Suppressor macrophage (primary cell): ENCODE data around the gene SEMA4A.

Experiments used
- DNase-seq, 4 experiments: peaks; one replicate each; pipeline ENCODE4 v3.0.0-alpha.2; 2020 to 2022

Gene SEMA4A

DNA sequence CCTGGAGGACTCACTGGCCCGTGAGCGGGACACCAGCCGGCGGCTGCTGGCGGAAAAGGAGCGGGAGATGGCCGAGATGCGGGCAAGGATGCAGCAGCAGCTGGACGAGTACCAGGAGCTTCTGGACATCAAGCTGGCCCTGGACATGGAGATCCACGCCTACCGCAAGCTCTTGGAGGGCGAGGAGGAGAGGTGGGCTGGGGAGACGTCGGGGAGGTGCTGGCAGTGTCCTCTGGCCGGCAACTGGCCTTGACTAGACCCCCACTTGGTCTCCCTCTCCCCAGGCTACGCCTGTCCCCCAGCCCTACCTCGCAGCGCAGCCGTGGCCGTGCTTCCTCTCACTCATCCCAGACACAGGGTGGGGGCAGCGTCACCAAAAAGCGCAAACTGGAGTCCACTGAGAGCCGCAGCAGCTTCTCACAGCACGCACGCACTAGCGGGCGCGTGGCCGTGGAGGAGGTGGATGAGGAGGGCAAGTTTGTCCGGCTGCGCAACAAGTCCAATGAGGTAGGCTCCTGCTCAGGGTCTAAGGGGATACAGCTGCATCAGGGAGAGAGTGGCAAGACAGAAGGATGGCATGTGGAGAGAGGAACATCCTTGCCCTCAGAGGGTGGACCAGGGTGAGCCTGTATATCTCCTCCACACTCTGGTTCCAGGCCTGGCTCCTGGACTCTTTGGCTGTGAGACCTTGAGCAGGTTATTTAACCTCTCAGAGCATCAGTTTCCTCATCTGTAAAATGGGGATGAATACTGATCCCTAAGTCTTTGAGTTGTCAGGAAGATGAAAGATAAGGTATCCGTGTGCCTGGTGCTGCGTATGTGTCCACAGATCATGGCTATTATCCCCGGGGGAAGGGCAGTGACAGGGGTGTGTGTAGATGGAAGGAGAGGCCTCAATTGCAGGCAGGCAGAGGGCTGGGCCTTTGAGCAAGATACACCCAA lies 17.2 kb upstream of the SEMA4A start:
- no peak for DNase-seq

DNA sequence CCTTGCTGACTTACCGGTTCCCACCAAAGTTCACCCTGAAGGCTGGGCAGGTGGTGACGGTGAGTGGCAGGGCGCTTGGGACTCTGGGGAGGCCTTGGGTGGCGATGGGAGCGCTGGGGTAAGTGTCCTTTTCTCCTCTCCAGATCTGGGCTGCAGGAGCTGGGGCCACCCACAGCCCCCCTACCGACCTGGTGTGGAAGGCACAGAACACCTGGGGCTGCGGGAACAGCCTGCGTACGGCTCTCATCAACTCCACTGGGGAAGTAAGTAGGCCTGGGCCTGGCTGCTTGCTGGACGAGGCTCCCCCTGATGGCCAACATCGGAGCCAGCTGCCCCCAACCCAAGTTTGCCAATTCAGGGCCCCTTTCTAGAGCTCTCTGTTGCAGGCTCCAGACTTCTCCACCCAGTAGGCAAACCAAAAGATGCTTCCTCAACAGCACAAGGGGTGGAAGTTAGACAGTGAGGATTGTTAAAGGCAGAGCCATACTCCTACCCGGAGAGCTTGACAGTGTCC lies 16.4 kb upstream of the SEMA4A start:
- DNase-seq: no peak

DNA sequence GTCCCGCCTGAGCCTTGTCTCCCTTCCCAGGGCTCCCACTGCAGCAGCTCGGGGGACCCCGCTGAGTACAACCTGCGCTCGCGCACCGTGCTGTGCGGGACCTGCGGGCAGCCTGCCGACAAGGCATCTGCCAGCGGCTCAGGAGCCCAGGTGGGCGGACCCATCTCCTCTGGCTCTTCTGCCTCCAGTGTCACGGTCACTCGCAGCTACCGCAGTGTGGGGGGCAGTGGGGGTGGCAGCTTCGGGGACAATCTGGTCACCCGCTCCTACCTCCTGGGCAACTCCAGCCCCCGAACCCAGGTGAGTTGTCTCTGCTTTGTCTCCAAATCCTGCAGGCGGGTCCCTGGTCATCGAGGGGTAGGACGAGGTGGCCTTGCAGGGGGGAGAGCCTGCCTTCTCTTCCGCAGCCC lies 14.9 kb upstream of the SEMA4A start:
- DNase-seq: no peak

DNA sequence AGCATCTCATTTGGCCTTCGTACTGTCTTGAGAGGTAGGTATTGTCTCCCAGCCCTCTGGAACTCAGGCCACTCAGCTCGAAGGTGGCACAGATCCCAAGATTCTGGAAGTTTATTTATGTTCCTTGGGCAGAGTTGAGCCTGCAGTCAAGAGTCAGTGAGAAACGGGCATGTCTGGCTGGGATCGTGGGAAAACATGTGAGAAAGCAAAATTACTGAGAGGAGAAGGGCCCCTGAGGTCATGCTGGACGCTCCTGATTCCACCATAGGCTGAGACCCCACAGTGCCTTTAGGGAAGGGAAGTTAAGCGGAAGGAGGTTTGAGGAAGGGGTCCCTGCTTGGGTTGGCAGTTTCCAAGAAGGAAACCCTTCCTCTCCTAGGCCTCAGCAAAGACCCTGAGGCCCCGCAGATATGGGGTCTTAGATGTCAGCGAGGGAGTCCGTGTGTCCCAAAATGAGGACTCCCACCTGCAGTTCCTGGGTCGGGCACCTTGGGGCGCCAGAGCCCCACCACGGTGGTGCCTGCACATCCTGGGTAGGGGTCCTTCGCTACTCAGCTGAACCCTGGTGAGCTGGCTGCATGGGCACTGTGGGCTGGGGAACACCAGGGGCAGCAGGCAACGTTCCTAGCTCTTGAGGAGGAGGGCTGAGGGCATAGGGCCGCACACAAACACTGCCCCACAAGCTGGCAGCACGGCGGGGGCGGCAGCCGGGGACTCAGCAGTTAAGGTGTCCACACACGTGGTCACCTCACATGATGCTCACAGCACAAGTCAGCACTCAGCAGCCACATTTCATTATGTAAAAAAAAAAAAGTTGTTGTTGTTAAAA lies 12.3 kb upstream of the SEMA4A start:
- DNase-seq: peak in 2 of 4 experiments; percentile 48 to 49

DNA sequence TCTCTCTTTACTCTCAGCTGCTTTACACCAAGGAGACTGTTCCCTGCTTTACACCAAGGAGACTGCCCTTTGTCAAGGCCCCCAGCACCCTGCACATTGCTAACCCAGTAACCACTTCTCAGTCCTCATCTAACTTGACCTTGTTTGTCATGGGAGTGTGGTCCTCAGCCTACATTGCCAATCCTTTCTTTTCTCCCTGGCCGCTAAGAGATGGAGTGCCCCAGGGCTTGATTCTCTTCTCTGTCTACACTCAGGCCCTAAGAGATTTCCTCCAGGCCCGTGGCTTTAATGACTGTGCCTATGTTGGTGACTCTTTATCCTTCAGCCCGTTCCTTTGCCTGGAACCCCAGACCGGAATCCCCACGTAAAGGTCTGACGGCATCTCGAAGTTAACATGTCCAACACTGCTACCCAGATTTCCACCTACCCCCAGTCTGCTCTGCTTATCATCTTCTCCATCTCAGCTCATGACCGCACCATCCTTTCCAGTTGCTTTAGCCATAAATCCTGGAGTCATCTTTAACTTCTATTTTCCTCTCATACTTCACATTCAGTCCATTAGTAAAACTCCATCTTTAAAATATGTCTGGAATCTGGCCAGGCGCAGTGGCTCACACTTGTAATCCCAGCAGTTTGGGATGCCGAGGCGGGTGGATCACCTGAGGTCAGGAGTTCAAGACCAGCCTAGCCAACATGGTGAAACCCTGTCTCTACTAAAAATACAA lies 9.5 kb upstream of the SEMA4A start:
- no peak for DNase-seq

DNA sequence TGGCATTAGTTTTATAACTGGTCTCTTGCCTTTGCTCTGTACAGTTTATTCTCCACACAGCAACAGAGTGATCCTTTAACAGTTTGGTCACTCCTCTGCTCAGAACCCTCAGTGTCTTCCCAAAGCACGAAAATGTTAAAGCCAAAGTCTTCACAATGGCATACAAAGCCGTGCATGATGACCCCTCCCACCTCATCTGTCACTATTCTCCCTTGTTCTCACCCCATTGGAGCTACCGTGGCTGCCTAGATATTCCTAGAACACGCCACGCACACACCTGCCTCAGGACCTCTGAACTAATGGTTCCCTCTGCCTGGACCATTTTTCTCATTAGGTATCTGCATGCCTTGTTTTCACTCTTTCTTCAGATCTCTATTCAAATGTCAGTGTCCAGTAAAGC lies 8.6 kb upstream of the SEMA4A start:
- no peak for DNase-seq

DNA sequence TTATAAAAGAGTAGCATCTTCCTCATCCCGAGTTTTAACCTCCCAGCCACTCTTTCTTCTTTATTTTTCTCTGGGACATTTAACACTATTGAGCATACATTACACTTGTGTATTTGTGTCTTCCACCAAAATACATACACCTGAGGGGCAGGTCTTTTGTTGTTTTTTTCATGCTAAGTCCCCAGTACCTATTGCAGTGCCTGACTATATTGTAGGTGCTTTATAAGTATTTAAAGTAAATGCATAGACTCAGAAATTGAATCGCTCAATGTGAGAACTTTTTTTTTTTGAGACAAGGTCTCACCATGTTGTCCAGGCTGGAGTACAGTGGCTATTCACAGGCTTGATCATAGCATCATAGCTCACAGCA lies 7.8 kb upstream of the SEMA4A start:
- DNase-seq: no peak

DNA sequence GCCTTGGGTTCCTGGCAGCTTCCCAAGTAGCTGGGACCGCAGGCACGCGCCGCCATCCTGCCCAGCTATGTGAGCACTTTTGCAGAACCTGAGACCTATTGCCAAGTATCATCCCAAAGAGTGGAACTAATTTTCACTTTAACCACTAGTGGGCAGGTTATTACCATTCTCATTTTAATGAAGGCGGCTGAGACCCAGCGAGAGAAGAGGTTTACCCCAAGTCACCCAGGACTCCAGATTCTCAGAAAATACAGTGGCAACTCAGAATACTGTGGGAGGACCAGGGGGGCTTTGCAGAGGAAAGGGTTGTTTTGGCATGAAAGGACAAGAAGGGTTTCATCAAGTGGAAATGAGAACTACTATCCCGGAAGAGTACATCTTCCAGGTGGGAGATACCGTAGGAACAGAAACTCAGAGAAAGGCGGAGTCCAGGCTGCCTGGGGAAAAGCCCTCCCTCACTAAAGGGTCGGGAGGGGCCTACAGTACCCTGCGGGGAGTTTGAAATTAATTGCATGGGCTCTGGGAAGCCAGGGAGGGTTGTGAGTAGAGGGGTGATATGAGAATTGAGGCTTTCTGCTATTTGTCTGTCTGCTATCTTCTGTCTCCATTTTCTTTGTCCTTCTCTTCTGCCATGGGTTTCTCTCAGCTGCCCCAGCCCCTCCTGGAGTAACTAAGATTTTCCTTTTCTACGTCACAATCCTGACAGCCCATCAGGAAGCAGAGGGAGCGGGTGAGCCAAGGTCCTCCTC lies 7.2 kb upstream of the SEMA4A start:
- DNase-seq: peak; percentile 88 to 94 (median 90)

DNA sequence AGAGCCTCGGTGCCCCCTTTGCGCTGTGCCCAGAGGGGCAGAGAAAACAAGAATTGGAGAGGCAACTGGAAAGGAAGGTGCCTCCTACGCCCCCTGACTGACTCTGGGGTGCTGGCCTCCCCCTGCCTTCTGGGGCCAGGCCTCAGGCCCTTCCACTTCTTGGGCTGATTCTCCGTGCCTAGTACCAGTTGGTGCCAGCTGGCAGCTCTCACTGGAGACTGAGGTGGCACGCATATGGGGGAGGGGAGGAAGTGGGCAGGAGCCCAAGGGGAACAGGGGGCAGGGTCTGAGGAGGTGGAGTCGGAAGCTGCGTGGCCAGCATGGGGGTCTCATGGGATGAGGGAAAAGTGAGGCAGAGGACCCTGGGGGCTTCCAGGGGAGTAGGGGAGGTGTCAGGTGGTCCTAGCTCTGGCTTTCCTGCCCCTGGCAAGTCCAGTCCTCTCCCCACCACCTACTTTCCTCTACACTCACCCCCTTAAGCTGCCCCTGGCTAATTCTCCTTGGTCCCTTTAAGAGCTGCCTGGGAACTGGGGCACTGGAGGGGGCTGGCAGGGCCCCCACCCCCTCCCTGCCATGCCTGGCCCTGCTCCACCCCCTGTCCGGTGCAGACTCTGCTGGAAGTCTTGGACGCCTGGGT lies 6.5 kb upstream of the SEMA4A start:
- DNase-seq: peak; percentile 59 to 71 (median 68)

DNA sequence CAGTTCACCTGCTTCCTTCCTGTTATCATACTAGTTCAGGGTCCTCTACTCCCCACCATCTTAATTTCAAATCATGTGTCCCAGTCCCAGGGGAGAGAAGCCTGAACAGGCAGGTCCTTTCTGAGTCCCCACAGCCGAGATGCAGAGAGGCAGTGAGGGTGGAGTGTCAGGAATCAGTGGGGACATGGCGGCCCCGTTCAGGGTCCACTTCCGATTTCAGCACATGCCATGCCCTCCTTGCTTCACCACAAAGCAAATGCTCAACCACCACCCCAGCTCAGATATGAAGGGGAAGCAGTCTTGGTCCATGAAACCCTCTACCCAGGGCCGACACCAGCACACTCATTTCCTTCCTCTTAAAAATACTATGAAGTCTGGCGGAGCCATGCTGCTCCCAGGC lies 5.2 kb upstream of the SEMA4A start:
- peak; percentile 79 to 88 (median 88) for DNase-seq

DNA sequence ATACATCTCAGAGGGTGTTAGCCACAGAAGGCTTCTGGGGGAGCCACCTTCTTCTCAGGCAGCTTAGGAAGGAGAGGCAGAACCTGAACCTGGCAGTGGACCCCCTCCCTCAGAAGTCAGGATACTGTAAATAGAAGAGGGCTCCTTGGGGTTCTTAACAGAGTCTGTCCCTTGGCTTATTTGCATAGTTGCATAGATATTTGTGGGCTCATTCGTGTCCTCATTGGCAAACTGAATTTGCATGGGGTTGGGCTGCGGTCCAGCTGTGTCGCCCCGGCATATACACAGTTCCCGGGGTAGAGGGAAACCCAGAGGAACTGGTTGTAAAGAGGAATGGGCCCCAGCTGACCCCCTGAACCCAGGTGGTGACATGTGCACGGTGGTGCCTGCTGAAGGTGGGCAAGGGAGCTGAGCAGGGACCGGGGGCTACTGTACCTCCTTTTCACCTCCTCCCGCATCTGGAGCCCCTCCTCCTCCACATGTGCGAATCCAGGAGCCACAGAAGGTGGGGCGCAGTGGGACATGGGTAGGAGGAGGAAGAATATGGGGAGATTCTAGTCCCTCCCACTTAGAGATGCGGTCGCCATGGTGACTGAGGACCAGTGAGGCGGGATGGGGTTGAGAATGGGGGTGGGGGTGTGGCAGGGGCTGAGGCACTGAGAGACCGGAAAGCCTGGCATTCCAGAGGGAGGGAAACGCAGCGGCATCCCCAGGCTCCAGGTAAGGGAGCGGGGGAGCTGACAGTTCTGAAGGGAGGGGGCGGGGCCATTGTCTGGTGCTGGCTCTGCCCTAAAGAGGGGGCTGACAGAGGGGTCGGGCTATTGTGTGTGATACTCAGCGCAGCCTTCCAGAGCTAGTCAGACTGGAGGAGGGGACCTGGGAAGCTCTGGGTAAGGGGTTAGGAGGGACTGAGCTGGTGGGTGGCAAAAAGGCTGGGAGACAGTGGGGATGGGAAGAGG lies 3.7 kb upstream of the SEMA4A start:
- no peak for DNase-seq

DNA sequence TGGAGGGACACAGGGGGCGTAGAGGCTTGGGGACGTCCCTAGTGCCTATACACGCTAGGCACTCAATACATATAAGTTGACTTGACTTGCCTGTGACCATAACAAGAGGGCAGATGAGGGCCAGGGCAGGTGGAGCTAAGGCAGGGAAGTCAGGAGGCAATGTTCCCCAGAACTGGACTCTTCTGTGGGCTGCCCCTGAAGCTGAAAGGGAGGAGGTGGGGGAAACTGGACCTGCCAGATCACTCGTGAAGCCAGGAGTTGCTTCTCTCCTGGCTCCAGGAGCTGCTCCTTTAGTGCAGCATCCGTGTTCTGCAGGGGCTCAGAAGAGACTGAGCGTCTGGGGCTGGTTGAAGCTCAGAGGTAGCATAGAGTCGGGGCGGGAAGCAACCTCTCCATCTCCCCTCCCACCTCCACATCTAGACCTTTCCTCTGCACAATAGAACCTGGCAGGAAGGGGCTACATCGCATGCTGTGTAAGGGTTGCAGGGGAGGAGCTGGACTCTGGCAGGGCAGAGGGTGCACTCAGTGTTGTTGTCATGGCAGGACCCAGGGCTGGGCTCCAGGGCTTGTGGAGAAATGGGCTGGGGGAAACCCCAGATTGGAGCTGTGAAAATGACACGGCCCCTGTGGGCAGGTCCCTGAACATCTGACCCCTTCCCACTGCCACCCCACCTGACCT lies 2.9 kb upstream of the SEMA4A start:
- DNase-seq: peak; percentile 60 to 87 (median 80)

DNA sequence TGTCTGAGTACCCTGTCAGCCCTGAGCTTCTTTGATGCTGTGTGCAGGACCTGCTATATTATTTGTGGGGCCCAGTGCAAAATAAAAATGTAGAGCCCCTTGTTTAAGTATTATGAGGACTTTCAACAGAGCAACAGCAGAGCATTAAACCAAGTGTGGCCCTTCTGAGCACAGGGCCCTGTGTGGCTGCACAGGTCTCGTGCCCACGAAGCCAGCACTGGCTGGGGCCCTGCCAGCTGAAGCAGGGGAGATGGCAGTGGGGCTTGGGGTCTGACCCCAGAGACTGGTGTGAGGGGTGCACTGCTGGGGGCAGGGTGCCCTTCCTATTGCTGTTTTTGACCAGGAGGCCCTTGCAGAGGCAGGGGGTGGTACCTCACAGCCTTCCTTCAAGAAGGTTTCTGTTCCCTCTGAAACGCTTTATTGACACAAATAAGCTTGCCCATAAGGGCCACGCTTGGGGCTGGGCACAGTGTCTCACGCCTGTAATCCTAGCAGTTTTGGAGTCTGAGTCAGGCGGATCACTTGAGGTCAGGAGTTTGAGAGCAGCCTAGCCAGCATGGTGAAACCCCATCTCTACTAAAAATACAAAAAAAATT lies 2.2 kb upstream of the SEMA4A start:
- peak; percentile 91 to 96 (median 92) for DNase-seq

DNA sequence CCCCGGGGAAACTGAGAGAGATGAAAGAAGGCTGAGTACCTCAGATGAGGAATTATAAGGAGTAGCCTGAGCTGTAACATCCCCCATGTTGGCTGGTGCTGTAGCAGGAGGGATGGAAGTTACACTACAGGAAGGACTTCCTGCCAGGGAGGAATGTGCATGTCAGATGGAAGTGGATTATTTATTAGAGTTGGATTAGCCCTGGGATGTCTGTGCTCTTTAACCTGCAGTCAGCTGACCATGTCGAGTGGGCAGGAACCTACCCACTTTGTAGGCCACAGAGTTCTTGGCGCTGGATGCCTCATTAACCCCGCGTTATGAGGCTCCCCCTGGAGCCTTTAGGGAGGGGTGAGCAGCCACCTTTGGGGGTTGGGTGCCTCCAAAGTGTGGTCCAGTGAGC lies 757 bp upstream of the SEMA4A start:
- DNase-seq: no peak

DNA sequence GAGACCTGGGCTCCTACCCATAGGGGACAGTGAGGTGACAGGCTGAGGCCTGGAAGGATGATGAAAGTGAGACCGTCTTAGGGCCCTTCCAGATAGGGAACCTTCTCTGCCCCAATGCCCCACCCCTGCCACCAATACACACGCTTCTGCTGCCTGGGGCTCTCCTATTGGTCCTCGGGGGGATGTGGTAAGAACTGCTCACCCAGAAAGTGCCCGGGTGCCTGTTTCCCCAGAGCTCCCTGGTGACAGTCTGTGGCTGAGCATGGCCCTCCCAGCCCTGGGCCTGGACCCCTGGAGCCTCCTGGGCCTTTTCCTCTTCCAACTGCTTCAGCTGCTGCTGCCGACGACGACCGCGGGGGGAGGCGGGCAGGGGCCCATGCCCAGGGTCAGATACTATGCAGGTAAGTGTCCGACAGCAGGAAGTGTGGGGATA lies 948 bp downstream of the SEMA4A start:
- DNase-seq: peak; percentile 92 to 95 (median 94)

DNA sequence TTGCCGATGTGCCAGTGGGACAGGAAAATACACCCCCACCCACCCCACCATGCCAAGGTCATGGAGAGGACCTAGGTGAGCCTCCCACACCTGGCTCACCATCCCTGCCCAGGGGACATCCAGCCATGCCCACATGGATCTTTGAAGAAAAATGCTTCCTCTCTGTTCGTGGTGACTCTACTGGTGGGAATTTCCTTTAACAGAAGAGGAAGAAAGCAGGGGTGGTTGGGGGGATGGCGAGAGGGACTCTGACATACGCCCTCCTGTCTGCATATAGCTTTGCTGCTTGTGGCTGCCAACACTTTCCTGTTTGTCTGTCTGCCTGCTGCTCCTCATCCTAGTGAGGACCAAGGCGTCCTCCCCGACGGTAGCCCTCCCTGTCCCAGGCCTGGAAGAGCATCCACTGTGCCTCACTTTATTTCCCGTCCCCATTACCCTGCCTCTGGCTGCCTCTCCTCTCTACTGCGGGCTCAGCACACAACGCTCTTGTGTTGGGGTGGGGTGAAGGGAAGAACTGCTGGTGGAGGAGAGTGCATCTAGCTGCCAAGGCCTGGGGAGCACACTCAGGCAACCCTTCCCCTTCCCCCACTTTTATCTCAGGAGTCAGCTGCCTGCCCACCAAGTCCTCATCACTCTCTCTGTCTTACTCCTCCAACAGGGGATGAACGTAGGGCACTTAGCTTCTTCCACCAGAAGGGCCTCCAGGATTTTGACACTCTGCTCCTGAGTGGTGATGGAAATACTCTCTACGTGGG lies 2.5 kb downstream of the SEMA4A start:
- DNase-seq: peak; percentile 60 to 75 (median 70)

DNA sequence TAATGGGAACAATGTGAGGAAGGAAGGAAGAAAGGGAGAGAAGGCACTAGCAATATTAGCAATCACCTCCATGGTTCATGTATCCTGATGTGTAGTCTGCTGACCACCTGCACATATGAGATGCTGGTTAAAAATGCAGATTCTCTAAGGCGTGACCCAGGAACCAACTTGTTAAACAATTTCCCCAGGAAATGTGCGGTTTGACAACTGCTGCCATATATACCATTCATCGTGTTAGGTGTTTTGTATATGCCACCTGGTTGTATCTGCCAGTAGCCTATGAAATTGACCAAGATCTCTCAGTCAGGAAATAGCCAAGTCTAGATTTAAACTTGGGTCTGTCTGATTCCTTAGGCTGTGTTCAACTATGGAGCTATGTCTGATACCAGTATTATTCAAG lies 4.1 kb downstream of the SEMA4A start:
- DNase-seq: no peak

DNA sequence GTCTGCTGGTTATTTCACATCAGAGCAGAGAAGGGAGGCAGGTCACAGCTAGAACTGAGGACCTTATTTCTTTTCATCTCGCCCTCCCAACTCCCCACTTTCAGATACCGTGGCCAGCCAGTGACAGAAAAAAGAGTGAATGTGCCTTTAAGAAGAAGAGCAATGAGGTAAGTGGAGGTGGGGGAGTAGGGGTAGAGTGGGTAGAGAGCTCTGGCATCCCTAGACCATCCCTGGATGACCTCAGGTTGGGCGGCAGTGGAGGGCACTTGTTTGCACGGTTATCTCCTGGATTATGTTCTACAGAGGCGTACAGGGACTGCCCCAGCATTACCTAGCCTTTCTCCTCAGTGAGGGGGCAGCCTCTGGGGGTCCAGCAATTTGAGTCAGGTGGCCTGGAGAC lies 4.6 kb downstream of the SEMA4A start:
- no peak for DNase-seq
